Mammary epithelial cell (primary cell): ENCODE results near the gene LAMTOR3.

ENCODE experiments used
- CTCF ChIP-seq, 2 donors: IDR thresholded peaks in 1 of 2; conservative IDR thresholded peaks in 1 of 2; 2 replicates each; pipeline ENCODE4 v1.5.1; 2011 to 2012; ENCODE audit warnings: inconsistent platforms in 2 of 2, low read length in 2 of 2, mild to moderate bottlenecking in 2 of 2, control low read depth in 1 of 2, low read depth in 1 of 2; ENCODE audit not compliant: insufficient read depth in 1 of 2; ENCODE audit errors: extremely low read depth in 1 of 2
- EZH2 ChIP-seq: IDR thresholded peaks from 2 replicates; pipeline ENCODE4 v1.6.1; 2012; ENCODE audit warnings: low read length, inconsistent platforms, borderline replicate concordance

GRCh38 chr4:99857307-99857706, 36.9 kb downstream of the LAMTOR3 start:
- TF ChIP-seq CTCF (conservative IDR thresholded peaks at IDR 0.05 in 1 of 2, IDR thresholded peaks at IDR 0.05 in 1 of 2; ENCODE audit: extremely low read depth in 1 of 2, insufficient read depth in 1 of 2, low read depth in 1 of 2, low read length in 2 of 2) (no peak), EZH2 (no peak)
